NCI-H2196 treated with DMSO at 0.1 percent for 48 hours (cell line): ENCODE data around the gene GPR89A.
"Not testable (repeated sequence)": the region's sequence is repeated elsewhere in the genome, so short reads cannot be mapped to it uniquely, and the experiment has no call there.

Source experiments
- DNase-seq: peaks from one replicate; lab custom pipeline; 2025; ENCODE audit not compliant: unreplicated experiment; lab: John Stamatoyannopoulos, UW

The GPR89A gene

GRCh38 chr1:145684858-145685257, 77.1 kb downstream of the GPR89A start:
- DNase-seq: not testable (repeated sequence)

- not testable (repeated sequence) for DNase-seq
Measured at GRCh38 chr1:145686078-145686477, 78.3 kb downstream of the GPR89A start.

GRCh38 chr1:145688328-145688727, 80.5 kb downstream of the GPR89A start:
- no peak for DNase-seq

- DNase-seq: no peak
Measured at GRCh38 chr1:145688924-145689323, 81.1 kb downstream of the GPR89A start.

GRCh38 chr1:145689922-145690321, 82.1 kb downstream of the GPR89A start:
- no peak for DNase-seq

DNA sequence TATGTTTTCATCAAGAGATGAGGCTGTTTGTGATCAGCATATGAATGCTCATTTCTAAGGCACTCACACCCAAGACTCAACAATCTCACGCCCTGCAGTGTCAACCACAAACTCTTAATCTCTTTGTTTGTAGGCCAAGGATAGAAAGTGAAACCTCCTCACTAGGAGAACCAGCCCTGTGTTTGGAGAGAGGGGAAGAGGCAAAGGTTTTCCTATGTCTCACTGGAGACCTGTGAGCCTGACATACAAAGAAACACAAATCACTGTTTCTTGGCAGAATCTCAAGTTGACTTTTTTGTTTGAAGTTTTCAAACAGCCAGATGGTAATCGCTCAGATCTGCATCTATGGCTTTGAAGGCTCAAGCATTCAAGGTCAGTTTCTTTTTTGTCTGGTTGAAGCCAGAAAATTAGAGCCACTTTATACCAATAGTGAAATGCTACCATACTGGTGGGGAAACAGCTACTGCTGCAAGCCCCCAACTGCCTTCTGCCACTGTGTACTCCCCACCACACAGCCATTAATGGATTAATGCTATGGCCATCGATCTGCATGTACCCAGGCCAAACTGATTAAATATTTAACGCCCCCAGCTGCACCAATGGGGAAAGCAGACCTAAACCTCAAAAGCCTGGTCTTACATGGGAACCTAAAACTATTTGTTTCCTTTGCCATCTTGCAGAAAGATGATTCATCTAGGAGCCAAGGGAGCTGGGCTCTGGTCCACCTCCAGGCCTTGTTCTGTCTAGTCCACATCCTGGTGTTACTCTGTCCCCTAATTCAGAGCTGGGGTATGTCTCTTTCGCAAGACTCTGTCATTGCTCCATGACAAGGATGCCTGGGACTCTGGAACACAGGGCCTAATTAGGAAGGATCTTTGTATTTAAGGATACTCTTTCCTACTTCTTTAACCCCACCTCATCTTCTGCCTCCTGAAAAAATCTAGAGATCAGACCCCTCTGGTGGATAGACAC, 83.1 kb downstream of the GPR89A start:
- no peak for DNase-seq

DNA sequence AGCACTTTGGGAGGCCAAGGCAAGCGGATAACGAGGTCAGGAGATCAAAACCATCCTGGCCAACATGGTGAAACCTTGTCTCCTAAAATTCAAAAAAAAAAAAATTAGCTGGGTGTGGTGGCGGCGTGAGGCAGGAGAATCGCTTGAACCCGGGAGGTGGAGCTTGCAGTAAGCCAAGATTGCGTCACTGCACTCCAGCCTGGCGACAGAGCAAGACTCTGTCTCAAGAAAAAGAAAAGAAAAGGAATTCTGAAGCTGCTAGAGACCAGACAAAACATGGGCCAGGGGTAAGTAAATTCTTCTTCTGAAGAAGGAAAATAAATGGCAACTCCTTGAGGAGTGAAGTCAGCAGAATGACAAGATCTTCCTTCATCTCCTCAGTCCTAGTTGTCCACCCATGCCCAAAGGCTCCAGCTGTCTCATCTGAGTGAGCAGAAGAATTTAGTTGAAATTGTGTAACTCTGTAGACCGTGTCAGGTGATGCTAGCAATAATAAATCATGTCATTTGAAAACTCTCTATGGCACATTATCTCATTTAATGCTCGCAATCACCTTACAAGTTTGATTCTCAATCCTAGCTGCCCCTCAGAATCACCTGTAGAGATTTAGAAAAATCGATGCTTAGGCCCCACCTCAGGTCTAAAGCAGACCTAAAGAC, 85.1 kb downstream of the GPR89A start:
- no peak for DNase-seq

GRCh38 chr1:145695821-145696629, 88.2 kb downstream of the GPR89A start:
- DNase-seq: no peak

DNA sequence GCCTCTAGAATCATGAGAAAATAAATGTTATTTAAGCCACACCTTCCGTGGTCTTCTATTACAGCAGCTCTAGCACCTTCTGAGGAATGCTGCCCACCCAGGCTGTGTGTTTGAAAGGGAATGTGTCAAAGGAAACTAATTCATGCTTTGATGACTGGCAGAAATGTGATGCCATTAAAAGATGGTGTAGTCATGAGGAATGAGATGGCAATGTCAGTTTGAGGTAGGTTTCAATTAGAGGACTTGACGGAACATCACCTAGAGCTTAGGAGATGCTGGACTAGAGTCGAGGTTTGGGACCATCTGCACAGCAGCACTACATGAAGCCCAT, 88.8 kb downstream of the GPR89A start:
- no peak for DNase-seq

DNA sequence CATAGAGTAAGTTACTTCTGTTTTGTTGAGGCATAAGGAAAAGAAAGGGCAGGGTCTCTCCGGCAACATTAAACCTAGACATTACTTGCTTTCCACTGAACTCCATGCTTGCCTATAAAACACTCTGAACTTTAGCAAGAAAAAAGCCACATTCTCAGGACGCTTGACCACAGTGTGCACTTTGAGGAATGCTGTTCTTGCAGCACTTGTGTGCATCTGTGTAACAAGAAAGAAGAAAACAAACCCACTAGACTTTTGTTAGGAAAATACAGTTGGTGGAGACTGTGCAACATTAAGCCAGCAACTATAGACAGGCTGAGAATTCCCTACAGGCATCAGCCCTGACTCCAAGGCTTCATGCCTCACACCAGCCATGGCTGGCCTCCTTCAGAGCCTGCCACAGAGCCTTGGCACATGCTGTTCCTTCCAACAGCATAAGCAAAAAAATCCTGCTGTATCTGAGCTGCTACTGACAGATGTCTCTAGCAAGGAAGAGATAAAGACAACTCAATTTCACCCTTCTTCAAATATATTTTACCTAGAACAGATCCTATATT, 93.6 kb downstream of the GPR89A start:
- DNase-seq: no peak

- DNase-seq: no peak
Measured at GRCh38 chr1:145702052-145702451, 94.3 kb downstream of the GPR89A start.

GRCh38 chr1:145702826-145703225, 95.0 kb downstream of the GPR89A start:
- DNase-seq: no peak

DNA sequence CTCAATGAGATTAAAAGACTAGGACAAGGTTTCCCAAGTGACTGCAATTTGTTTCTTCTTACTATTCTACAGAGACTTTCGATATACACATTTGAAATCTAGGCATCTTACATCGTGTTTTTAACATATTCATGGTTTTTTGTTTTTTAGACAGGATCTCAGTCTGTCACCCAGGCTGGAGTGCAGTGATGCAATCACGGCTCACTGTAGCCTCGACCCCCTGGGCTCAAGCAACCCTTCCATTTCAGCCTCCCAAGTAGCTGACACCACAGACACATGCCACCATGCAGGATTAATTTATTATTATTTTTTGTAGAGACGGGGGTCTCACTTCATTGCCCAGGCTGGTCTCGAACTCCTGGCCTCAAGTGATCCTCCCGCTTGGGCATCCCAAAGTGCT, 97.8 kb downstream of the GPR89A start:
- DNase-seq: no peak

GRCh38 chr1:145706086-145706664, 98.4 kb downstream of the GPR89A start:
- DNase-seq: no peak

GRCh38 chr1:145707183-145707867, 99.5 kb downstream of the GPR89A start, which contains the start of gene PDZK1:
TSS of gene PDZK1 (minus strand) at chr1:145707368. CDS start at chr1:145688021, 19,347 bp downstream.
- DNase-seq: no peak

GRCh38 chr1:145708063-145708462, 100.3 kb downstream of the GPR89A start:
- no peak for DNase-seq

DNA sequence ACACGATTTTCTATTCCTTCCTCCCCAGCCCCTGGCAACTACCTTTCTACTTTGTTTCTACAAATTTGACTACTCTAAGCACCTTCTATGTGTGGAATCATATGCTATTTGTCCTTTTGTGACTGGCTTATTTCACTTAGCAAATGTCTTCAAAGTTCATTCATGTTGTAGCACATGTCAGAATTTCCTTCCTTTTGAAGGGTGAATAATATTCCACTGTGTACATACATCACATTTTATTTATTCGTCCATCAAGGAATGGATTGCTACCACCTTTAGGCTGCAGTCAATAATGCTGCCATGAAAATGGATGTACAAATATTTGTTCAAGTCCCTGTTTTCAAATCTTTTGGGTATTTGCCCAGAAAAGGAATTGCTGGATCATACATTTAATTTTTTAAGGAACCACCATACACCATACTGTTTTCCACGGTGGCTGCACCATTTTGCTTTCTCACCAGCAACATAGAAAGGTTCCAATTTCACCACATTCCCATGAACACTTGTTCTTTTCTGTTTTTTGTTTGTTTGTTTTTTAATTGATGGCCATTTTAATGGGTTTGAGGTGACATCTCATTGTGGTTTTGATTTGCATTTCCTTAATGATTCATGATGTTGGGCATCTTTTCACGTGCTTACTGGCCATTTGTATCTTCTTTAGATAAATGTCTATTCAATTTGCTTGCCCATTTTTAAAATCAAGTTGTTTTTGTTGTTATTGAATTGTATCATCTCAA, 102.7 kb downstream of the GPR89A start:
- DNase-seq: no peak

GRCh38 chr1:145711213-145711651, 103.4 kb downstream of the GPR89A start:
- no peak for DNase-seq

- DNase-seq: no peak
Measured at GRCh38 chr1:145714524-145715111, 106.8 kb downstream of the GPR89A start.
